NCI-H1092 treated with DMSO at 0.1 percent for 48 hours (cell line): ENCODE data around the gene RPP25L.

Source experiments
- DNase-seq: peaks from one replicate; lab custom pipeline; 2025; lab: John Stamatoyannopoulos, UW

The RPP25L gene

DNA sequence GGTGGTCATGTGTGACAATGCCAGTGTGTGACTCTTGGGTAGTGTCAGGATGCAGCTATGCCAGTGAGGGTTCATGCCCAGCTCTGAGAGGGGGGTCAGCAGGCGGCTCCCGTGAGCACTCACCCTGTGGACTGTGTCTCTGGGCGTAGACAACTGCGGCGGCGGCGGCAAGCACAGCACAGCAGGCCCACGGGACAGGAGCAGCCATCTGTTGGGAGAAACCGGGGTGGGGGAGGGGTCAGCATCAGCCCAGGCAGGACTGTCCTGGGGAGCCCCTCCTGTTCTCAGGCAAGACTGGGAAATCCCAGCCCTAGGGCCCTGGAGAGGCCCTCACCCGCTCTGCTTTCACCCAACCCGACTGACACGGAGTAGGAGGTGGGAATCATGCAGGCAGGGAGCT lies 43.1 kb downstream of the RPP25L start:
- DNase-seq = no peak

DNA sequence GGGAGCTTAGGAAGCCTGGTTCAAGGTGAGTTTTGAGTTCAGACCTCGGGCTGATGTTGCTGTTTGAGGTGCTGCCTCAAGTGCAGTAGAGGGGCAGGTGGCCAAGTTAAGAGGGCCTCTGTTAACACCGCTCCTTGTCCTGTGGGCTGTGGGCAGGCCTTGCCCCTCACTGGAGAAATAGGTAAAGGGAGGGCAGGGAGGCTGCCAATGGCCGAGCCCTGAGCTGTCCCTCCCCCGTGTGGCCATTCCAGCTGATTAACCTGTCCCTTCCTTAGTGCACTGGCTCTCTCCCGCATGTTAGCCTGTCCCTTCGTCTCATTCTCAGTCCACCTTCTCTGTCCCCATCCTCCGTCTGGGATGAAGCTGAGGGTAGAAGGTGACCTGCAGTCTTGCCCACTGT lies 43.8 kb downstream of the RPP25L start:
- DNase-seq = no peak

DNA sequence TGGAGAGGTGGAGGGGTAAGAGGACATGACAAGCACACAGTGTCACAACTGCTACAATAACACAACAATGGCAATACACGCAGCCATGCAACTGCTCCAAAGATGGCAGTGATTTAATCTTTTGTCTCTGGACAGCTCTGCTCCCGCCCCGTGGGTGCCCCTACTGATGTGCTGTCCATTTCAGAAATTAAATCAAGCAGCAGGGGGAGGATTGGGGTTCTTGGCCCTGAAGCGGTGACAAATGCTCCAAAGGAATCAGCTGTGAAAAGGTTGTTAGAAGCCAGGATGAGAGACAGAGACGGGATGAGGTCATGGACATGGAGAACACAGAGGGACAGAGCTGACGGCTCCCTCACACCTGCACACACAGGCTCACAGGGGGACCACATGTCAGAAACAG lies 44.9 kb downstream of the RPP25L start:
- DNase-seq = no peak

DNA sequence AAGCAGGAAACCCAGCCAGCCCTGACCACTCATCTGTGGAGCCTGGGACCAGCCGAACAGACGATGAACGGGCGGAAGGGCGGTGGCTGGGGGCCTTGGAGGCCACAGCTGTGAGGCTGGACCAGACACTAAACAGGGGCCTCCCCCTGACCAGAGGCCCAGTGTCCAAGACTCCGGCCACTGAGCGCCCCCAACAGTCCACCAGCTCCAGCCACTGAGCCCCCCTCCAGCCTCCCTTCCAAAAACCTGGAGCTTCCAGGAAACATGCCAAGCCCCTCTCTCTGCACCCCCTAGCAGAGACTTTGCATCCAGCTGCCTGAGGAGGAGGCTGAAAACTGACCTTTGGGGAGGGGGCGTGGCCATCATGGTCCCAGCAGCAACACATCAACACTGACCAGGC lies 45.6 kb downstream of the RPP25L start:
- no peak for DNase-seq

DNA sequence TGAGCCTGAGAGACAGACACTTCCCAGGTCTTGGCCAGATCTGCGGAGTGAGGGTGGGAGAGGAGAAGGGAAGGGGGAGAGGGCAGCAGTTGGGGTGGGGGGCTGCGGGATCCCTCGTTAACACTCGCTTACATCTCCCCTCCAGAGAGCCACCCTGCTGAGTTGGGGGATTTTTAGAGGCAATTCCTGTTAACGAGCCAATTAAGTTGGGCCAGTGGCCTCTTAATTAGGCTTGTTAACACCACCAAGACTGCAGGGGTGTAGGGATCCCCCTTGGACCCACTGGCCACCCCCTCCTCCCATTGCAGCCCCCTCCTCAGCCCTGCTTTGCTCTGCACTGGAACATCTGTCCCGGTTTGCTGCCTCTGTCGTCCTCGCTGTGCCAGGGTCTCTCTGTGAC lies 46.0 kb downstream of the RPP25L start:
- DNase-seq = no peak

DNA sequence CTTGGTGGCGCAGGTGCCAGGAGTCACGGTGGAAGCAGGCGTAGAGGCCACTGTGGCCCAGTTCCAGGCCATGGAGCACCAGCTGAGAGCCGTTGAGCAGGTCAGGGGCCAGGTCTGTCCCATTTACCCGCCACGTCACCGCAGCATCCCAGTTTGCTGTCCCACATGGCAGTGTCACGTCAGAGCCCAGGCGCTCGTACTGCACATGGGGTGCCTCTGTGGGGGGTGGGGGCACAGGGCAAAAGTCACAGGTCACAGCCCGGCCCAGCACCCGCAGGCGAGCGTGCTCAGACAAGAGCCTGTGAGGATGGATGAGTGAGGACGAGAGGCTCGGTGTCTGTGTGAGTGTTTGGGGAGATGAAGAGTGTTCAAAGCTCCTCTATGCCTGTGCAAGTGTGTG lies 47.3 kb downstream of the RPP25L start:
- no peak for DNase-seq

DNA sequence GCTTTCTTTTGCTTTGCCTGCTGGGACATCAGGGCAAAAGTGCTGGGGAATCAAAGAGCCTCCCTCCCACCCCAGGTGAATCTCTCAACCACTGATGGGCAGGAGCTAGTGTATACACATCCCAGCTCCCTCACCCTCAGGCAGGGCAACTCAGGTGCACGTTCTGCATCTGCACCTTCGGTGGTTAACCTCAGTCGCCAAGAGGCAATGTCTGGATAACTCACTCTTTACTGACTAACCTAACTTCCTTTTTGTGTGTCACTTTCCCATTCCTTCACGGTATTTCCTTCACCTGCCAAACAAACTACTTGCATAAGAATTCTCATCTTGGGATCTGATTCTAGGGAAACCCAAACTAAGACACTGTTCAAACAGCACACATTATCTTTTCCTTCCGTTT lies 48.6 kb downstream of the RPP25L start:
- no peak for DNase-seq

DNA sequence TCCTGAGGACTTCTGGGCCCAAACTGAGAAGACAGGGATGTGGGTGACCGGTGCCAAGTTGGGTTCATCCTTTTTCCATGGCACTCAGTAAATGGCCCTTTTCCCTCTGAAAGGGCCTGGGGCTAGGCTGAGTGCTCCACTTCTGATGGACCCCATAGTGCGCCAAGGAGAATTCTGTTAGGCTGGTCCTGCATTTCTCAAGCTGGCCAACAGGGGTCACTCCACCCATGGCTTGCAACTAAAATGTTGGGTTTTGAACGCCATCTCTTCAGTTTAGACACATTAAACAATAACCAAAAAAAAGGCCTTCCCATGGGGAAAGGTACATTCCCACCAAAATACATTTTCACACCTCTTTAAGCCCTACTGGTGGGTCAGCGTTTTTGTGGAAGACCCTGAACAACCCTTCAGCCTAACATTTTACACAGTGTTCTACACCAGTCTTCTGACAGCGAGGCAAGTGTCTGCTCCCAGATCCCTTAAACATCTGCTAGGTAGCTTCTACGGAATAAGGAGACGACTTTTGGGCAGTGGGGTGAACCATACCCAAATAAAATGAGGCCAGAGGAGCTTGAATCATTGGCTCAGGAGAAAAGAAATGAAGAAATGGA lies 49.7 kb downstream of the RPP25L start:
- DNase-seq = no peak

DNA sequence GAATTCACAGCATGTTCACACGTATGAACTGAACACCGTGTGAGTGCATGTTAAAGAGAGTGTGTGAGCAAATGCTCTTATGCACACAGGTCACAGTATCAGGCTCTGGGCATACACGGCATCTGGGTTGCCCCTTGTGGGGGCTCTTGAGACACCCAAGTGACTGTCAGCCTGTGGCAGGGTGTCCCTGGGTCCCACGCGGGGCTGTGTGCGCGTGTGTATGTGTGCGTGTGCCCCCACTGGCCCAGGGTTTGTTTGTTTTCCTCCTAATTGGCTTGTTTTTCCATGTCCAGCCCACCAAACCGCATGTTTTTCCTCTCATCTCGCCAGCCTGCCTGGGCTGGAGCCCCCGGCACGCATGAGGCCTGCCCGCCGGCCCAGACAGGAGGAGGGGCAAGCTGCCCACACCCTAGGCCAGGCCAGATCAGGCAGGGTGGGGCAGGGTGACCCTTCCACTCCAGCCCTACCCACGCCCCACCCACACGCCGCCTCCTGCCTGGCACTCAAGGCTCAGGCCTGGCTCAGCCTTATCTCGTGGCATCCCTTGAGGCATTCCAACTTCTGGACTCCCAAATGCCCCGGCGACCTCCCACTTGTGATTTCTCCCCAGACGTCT lies 51.2 kb downstream of the RPP25L start:
- DNase-seq = no peak
